Stimulated activated CD4-positive, alpha-beta T cell treated with anti-CD3 and anti-CD28 coated beads, Interleukin-1b, Interleukin-23, amount 100 ng/mL, for 1 hour (primary cell): Measurements from ENCODE around the gene LSM4.

Source experiments
- DNase-seq, 2 donors: peaks; one replicate each; pipeline ENCODE4 v3.0.0-alpha.2; 2020; ENCODE audit warnings: low read depth in 2 of 2

LSM4 gene

GRCh38 chr19:18292810-18293641 is 29.9 kb downstream of the LSM4 start:
- no peak for DNase-seq

GRCh38 chr19:18292462-18292809 is 30.4 kb downstream of the LSM4 start:
- no peak for DNase-seq

- DNase-seq, result no peak
These were observed 31.1 kb downstream of the LSM4 start for GRCh38 chr19:18291590-18292461.

GRCh38 chr19:18291019-18291524 is 31.8 kb downstream of the LSM4 start:
- DNase-seq, result no peak

- no peak for DNase-seq
These were observed 32.4 kb downstream of the LSM4 start for GRCh38 chr19:18290302-18291018.

GRCh38 chr19:18289471-18290301 is 33.2 kb downstream of the LSM4 start:
- no peak for DNase-seq

- DNase-seq, result no peak
These were observed 34.8 kb downstream of the LSM4 start for GRCh38 chr19:18287836-18288772.

GRCh38 chr19:18286973-18287635 is 35.8 kb downstream of the LSM4 start:
- DNase-seq, result no peak

GRCh38 chr19:18284712-18285360 is 38.0 kb downstream of the LSM4 start:
- no peak for DNase-seq

- no peak for DNase-seq
These were observed 39.5 kb downstream of the LSM4 start for GRCh38 chr19:18283338-18283737.

GRCh38 chr19:18282788-18283141 is 40.1 kb downstream of the LSM4 start:
- no peak for DNase-seq

- no peak for DNase-seq
These were observed 40.7 kb downstream of the LSM4 start for GRCh38 chr19:18282021-18282787.

- peak; percentile 92 to 96 for DNase-seq
These were observed 41.5 kb downstream of the LSM4 start, which contains the start of gene JUND for GRCh38 chr19:18281082-18282020. Gene JUND (minus strand): TSS chr19:18281622. CDS start chr19:18281484, 138 bp downstream.

GRCh38 chr19:18280247-18281081 is 42.4 kb downstream of the LSM4 start:
- DNase-seq, result peak in 1 of 2 donors; percentile 63

GRCh38 chr19:18279516-18280246 is 43.2 kb downstream of the LSM4 start:
- peak; percentile 85 for DNase-seq

GRCh38 chr19:18279266-18279515 is 43.7 kb downstream of the LSM4 start:
- DNase-seq, result no peak
